Activated T-helper 1 cell treated with anti-CD3 and anti-CD28 coated beads, Interleukin-12 subunit alpha, Interleukin-12 subunit beta, Interleukin-2, Interleukin-4 antibody, amounts not matched to agents 30 ng/mL and 10 ng/mL and 1 ng/mL, durations not matched to agents 14 hours and 24 hours and 36 hours (primary cell): Measurements from ENCODE around the gene TAS2R9. TPM values are rescaled to one million over a fixed set of nuclear protein-coding genes. Genes with fewer than 3 reads are reported as not detected.

Experiments
- DNase-seq: peaks from one replicate; pipeline ENCODE4 v3.0.0; 2021; ENCODE audit warnings: low spot score
- H3K27ac Mint-ChIP-seq: one replicate; pipeline ENCODE4 v1.8.0; 2021; ENCODE audit warnings: mild to moderate bottlenecking, mixed read lengths
- H3K27me3 Mint-ChIP-seq: one replicate; pipeline ENCODE4 v1.8.0; 2022; ENCODE audit warnings: mild to moderate bottlenecking, moderate library complexity, mixed read lengths; ENCODE audit not compliant: insufficient read depth
- H3K36me3 Mint-ChIP-seq: one replicate; pipeline ENCODE4 v1.8.0; 2021; ENCODE audit warnings: low read depth, mixed read lengths
- H3K4me1 Mint-ChIP-seq: one replicate; pipeline ENCODE4 v1.8.0; 2021; ENCODE audit warnings: low read depth, mixed read lengths
- H3K4me3 Mint-ChIP-seq: one replicate; pipeline ENCODE4 v1.8.0; 2021; ENCODE audit warnings: mild to moderate bottlenecking, moderate library complexity, mixed read lengths
- H3K9me3 Mint-ChIP-seq: one replicate; pipeline ENCODE4 v1.8.0; 2021; ENCODE audit warnings: mixed read lengths
- intact Hi-C: fragments of 100-400 bp; cut with micrococcal nuclease; formaldehyde crosslinking; loops from one replicate; pipeline ENCODE4 v1.15.1; 2024
- total RNA-seq: library from RNA; stranded (reverse); gene quantifications from 2 replicates; pipeline ENCODE4 v1.2.3, GENCODE V29; 2022

The TAS2R9 gene
- not detected in 2 replicates for total RNA-seq

- H3K9me3 Mint-ChIP-seq, result no peaks in the 10 kb centered on the region
These were observed at the start of gene TAS2R9 for GRCh38 chr12:10810068-10810467. Gene TAS2R9, minus strand, starts transcription at chr12:10810168. Its CDS starts 93 bp downstream, at chr12:10810075.

GRCh38 chr12:10855807-10856206 lies 45.8 kb upstream of the TAS2R9 start:
- H3K36me3 Mint-ChIP-seq, result peaks cover 24% of the 10 kb centered on the region
- H3K9me3 Mint-ChIP-seq, result peaks cover 47% of the 10 kb centered on the region
- no peak for DNase-seq
- H3K27me3 Mint-ChIP-seq, result no peaks in the 10 kb centered on the region
- H3K4me1 Mint-ChIP-seq, result peaks cover 12% of the 10 kb centered on the region
- no peak overlapping the region for H3K4me3 Mint-ChIP-seq
- intact Hi-C loops, result no loop called here
- no peak overlapping the region for H3K27ac Mint-ChIP-seq

More at GRCh38 chr12:10810068-10810467, at the start of gene TAS2R9:
- no peaks in the 10 kb centered on the region for H3K36me3 Mint-ChIP-seq
- DNase-seq, result no peak
- H3K27me3 Mint-ChIP-seq, result peaks cover 16% of the 10 kb centered on the region
- H3K4me1 Mint-ChIP-seq, result no peaks in the 10 kb centered on the region
- H3K4me3 Mint-ChIP-seq, result no peak within 1 kb of the TSS
- no peak within 1 kb of the TSS for H3K27ac Mint-ChIP-seq
- intact Hi-C loops, result no loop called here

- no peak overlapping the region for H3K27ac Mint-ChIP-seq
- H3K9me3 Mint-ChIP-seq, result peaks cover 33% of the 10 kb centered on the region
- H3K4me3 Mint-ChIP-seq, result no peak overlapping the region
- H3K36me3 Mint-ChIP-seq, result peaks cover 16% of the 10 kb centered on the region
- H3K27me3 Mint-ChIP-seq, result no peaks in the 10 kb centered on the region
- DNase-seq, result no peak
- H3K4me1 Mint-ChIP-seq, result peaks cover 33% of the 10 kb centered on the region
- intact Hi-C loops, result no loop called here
These were observed 43.8 kb upstream of the TAS2R9 start for GRCh38 chr12:10853776-10854175.

GRCh38 chr12:10851243-10851858 lies 41.4 kb upstream of the TAS2R9 start:
- peaks cover 10% of the 10 kb centered on the region for H3K36me3 Mint-ChIP-seq
- peaks cover 12% of the 10 kb centered on the region for H3K9me3 Mint-ChIP-seq
- H3K27me3 Mint-ChIP-seq, result no peaks in the 10 kb centered on the region
- H3K27ac Mint-ChIP-seq, result no peak overlapping the region
- H3K4me1 Mint-ChIP-seq, result peaks cover 34% of the 10 kb centered on the region
- no peak overlapping the region for H3K4me3 Mint-ChIP-seq
- DNase-seq, result no peak
- intact Hi-C loops, result no loop called here

GRCh38 chr12:10849425-10849878 lies 39.5 kb upstream of the TAS2R9 start, which contains the start of gene PRR4:
Gene PRR4, minus strand, starts transcription at chr12:10849475. Its CDS starts 38 bp downstream, at chr12:10849437.
- H3K27me3 Mint-ChIP-seq, result no peaks in the 10 kb centered on the region
- H3K36me3 Mint-ChIP-seq, result peaks cover 5% of the 10 kb centered on the region
- peaks cover 34% of the 10 kb centered on the region for H3K4me1 Mint-ChIP-seq
- H3K4me3 Mint-ChIP-seq, result no peak within 1 kb of the TSS
- intact Hi-C loops, result no loop called here
- H3K27ac Mint-ChIP-seq, result no peak within 1 kb of the TSS
- DNase-seq, result peak; percentile 37
- peaks cover under 1% of the 10 kb centered on the region for H3K9me3 Mint-ChIP-seq

- peaks cover 5% of the 10 kb centered on the region for H3K36me3 Mint-ChIP-seq
- no peak for DNase-seq
- intact Hi-C loops, result no loop called here
- no peak overlapping the region for H3K4me3 Mint-ChIP-seq
- H3K9me3 Mint-ChIP-seq, result no peaks in the 10 kb centered on the region
- no peak overlapping the region for H3K27ac Mint-ChIP-seq
- peaks cover 34% of the 10 kb centered on the region for H3K4me1 Mint-ChIP-seq
- no peaks in the 10 kb centered on the region for H3K27me3 Mint-ChIP-seq
These were observed 37.8 kb upstream of the TAS2R9 start for GRCh38 chr12:10847744-10848143.

GRCh38 chr12:10842862-10843261 lies 32.9 kb upstream of the TAS2R9 start:
- intact Hi-C loops, result no loop called here
- DNase-seq, result no peak

GRCh38 chr12:10838461-10838860 lies 28.5 kb upstream of the TAS2R9 start:
- Mint-ChIP-seq H3K9me3 (no peaks in the 10 kb centered on the region), H3K36me3 (peaks cover 2% of the 10 kb centered on the region), H3K27ac (no peak overlapping the region), H3K4me3 (no peak overlapping the region), H3K27me3 (no peaks in the 10 kb centered on the region), H3K4me1 (no peaks in the 10 kb centered on the region)
- intact Hi-C loops, result no loop called here
- DNase-seq, result no peak

More at GRCh38 chr12:10842862-10843261, 32.9 kb upstream of the TAS2R9 start:
- Mint-ChIP-seq H3K4me1 (no peaks in the 10 kb centered on the region), H3K27ac (no peak overlapping the region), H3K27me3 (no peaks in the 10 kb centered on the region), H3K9me3 (no peaks in the 10 kb centered on the region), H3K4me3 (no peak overlapping the region), H3K36me3 (peaks cover 5% of the 10 kb centered on the region)

- H3K27me3 Mint-ChIP-seq, result peaks cover 2% of the 10 kb centered on the region
- no peak overlapping the region for H3K27ac Mint-ChIP-seq
- intact Hi-C loops, result no loop called here
- H3K4me1 Mint-ChIP-seq, result no peaks in the 10 kb centered on the region
- no peak for DNase-seq
- H3K9me3 Mint-ChIP-seq, result no peaks in the 10 kb centered on the region
- no peaks in the 10 kb centered on the region for H3K36me3 Mint-ChIP-seq
- H3K4me3 Mint-ChIP-seq, result no peak overlapping the region
These were observed 20.0 kb upstream of the TAS2R9 start for GRCh38 chr12:10829994-10830393.

- intact Hi-C loops, result no loop called here
- Mint-ChIP-seq H3K4me3 (no peak within 1 kb of the TSS), H3K9me3 (no peaks in the 10 kb centered on the region), H3K36me3 (no peaks in the 10 kb centered on the region), H3K27me3 (peaks cover 5% of the 10 kb centered on the region), H3K4me1 (no peaks in the 10 kb centered on the region), H3K27ac (no peak within 1 kb of the TSS)
- DNase-seq, result no peak
These were observed 16.3 kb upstream of the TAS2R9 start, which contains the start of gene TAS2R10 for GRCh38 chr12:10826258-10826657. Gene TAS2R10, minus strand, starts transcription at chr12:10826358. Its CDS starts 89 bp downstream, at chr12:10826269.

- no peak overlapping the region for H3K27ac Mint-ChIP-seq
- peaks cover 5% of the 10 kb centered on the region for H3K27me3 Mint-ChIP-seq
- intact Hi-C loops, result no loop called here
- no peaks in the 10 kb centered on the region for H3K4me1 Mint-ChIP-seq
- no peak overlapping the region for H3K4me3 Mint-ChIP-seq
- no peak for DNase-seq
- no peaks in the 10 kb centered on the region for H3K9me3 Mint-ChIP-seq
- no peaks in the 10 kb centered on the region for H3K36me3 Mint-ChIP-seq
These were observed 15.0 kb upstream of the TAS2R9 start for GRCh38 chr12:10824957-10825356.

GRCh38 chr12:10811883-10812536 lies 2.0 kb upstream of the TAS2R9 start:
- Mint-ChIP-seq H3K4me3 (no peak overlapping the region), H3K36me3 (no peaks in the 10 kb centered on the region), H3K9me3 (no peaks in the 10 kb centered on the region), H3K4me1 (no peaks in the 10 kb centered on the region), H3K27ac (no peak overlapping the region), H3K27me3 (peaks cover 16% of the 10 kb centered on the region)
- DNase-seq, result no peak
- intact Hi-C loops, result no loop called here

- intact Hi-C loops, result no loop called here
- Mint-ChIP-seq H3K4me1 (no peaks in the 10 kb centered on the region), H3K27ac (no peak within 1 kb of the TSS), H3K36me3 (no peaks in the 10 kb centered on the region), H3K9me3 (no peaks in the 10 kb centered on the region), H3K4me3 (no peak within 1 kb of the TSS), H3K27me3 (peaks cover 13% of the 10 kb centered on the region)
- no peak for DNase-seq
These were observed 2.8 kb downstream of the TAS2R9 start, which contains the start of gene TAS2R8 for GRCh38 chr12:10807186-10807585. Gene TAS2R8, minus strand, starts transcription at chr12:10807286. Its CDS starts 306 bp downstream, at chr12:10806980.
